Astrocyte of the spinal cord (primary cell): ENCODE results near the gene TPST2.

ENCODE experiments used
- DNase-seq: peaks from one replicate; pipeline ENCODE4 v3.0.0; 2011; ENCODE audit warnings: low read depth, low spot score
- H3K4me3 ChIP-seq: 2 replicates; pipeline ENCODE4 v1.5.1; 2011; ENCODE audit warnings: low read depth, mild to moderate bottlenecking, low read length, moderate library complexity
- in situ Hi-C: cut with HindIII; loops from 2 replicates; pipeline ENCODE4 v1.10.0; 2017; ENCODE audit warnings: low sequenced_read_pairs
- TF ChIP-seq, protein P1 (sequence below): IDR thresholded peaks from 2 replicates; pipeline ENCODE4 v1.5.1; 2012; ENCODE audit warnings: low read depth, mild to moderate bottlenecking, low read length, inconsistent platforms

Gene TPST2

DNA sequence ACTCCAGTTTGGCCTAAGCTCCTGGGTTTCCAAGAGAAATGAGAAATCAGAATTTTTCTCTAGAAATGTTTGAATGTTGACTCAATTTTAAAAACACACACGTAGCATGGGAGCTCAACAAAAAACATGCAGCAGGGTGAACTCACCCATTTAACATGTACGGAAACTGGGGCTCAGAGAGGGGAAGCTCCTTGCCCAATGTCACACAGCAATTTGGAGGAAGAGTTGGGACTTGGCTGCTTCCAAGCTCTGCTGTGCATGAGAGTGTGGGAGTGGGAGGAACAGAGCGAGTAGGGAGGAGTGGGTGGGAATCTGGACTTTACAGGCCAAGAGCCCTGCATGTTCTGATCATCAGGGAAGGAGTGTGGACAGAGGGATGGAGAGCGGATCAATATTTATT lies 5.9 kb downstream of the TPST2 start:
- no peak for DNase-seq
- in situ Hi-C loops: no loop called here
- TF ChIP-seq, protein P1, sequence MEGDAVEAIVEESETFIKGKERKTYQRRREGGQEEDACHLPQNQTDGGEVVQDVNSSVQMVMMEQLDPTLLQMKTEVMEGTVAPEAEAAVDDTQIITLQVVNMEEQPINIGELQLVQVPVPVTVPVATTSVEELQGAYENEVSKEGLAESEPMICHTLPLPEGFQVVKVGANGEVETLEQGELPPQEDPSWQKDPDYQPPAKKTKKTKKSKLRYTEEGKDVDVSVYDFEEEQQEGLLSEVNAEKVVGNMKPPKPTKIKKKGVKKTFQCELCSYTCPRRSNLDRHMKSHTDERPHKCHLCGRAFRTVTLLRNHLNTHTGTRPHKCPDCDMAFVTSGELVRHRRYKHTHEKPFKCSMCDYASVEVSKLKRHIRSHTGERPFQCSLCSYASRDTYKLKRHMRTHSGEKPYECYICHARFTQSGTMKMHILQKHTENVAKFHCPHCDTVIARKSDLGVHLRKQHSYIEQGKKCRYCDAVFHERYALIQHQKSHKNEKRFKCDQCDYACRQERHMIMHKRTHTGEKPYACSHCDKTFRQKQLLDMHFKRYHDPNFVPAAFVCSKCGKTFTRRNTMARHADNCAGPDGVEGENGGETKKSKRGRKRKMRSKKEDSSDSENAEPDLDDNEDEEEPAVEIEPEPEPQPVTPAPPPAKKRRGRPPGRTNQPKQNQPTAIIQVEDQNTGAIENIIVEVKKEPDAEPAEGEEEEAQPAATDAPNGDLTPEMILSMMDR: no peak
- H3K4me3 ChIP-seq: no peak overlapping the region

GRCh38 chr22:26581633-26582168 lies 8.2 kb downstream of the TPST2 start:
- TF ChIP-seq, protein P1: no peak
- no peak for DNase-seq
- H3K4me3 ChIP-seq: no peak overlapping the region
- in situ Hi-C loops: no loop called here

DNA sequence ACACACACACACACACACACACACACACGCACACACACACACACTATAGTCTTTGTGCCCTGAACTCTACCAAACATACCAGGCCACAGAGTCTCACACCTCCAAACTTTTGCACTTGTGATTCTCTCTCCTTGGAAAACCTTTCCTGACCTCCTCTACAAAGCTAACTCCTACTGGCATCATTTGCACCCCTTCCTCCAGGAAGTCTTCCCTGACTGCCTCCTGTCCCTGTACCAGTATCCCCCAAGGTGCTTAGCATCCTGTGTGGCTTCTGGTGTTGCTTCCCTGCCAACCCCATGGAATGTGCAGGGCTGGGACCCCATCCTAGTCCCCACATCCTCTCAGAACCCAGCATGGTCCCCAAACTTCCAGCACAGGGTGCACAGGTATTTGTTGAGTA lies 8.9 kb downstream of the TPST2 start:
- H3K4me3 ChIP-seq: no peak overlapping the region
- in situ Hi-C loops: no loop called here
- no peak for DNase-seq
- TF ChIP-seq, protein P1: no peak

GRCh38 chr22:26580240-26580962 lies 9.5 kb downstream of the TPST2 start:
- in situ Hi-C loops: no loop called here
- no peak for DNase-seq
- TF ChIP-seq, protein P1: no peak
- H3K4me3 ChIP-seq: no peak overlapping the region

DNA sequence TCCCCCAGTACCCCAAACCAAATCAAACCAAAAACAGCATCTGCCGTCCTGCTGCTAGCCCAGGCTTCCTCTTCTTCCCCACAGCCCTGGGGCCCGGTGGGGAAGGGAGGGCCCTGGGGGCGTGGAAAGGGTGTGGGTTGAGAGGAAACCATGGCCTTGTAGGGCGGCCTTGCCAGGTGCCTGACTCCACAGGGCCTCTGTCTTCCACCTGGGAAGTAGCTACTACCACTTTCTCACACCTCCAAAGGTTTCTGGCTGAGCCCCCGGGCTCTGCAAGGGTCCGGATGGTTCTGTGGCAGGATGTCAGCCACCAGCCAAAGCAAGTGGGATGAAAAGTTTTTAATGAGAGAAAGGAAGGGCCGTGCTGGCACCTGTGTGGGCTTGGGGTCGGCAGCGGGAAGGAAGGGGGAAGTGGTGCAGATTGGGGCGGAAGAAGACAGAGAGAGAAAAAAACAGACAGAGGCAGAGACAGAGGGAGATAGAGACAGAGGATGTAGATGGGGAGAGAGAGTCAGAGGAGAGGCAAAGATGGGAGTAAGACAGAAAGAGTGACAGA lies 10.5 kb downstream of the TPST2 start:
- DNase-seq: no peak
- H3K4me3 ChIP-seq: no peak overlapping the region
- in situ Hi-C loops: no loop called here
- TF ChIP-seq, protein P1: no peak

DNA sequence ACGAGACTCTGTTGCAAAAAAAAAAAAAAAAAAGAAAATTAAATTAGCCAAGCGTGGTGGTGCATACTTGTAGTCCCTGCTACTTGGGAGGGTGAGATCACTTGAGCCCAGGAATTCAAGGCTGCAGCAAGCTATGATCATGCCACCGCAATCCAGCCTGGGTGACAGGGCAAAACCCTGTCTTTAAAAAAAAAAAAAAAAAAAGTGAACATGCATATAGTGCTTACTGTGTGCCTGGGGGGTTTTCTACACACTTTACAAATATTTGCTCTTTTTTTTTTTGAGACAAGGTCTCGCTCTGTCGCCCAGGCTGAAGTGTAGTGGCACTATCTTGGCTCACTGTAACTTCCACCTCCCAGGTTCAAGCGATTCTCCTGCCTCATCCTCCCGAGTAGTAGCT lies 12.9 kb downstream of the TPST2 start:
- no peak overlapping the region for H3K4me3 ChIP-seq
- TF ChIP-seq, protein P1: no peak
- in situ Hi-C loops: no loop called here
- DNase-seq: no peak
